ENCODE results near the gene ZBTB38. TPM values are rescaled to one million over a fixed set of nuclear protein-coding genes. Genes with fewer than 3 reads are reported as not detected.

ZBTB38 gene
- total RNA-seq, 1 donor, result 181 TPM

DNA sequence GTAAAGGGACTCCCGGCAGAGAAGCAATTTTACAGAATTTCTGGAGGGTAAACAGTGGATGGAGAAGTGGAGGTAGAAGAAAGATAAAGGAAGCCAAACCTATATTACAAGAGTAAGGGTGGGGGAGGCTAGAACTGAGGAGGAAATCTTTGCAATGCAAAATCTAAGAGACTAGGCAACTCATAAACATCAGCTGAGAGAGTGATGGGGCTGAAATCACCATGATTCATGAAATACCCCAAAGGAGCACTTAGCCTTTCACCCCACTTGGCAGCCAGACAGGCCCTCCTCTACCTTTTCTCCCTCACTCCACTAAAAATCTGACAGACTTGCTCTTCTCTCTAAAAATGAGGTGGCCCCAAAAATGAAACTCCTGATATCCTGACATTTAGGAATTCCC lies 19.5 kb upstream of the ZBTB38 start:
- Histone ChIP-seq H2AFZ (ENCODE audit: low read length) (peak overlapping the region; percentile 25), H3K4me1 (ENCODE audit: insufficient read depth, low read length) (peaks cover 29% of the 10 kb centered on the region), H3K4me3 (ENCODE audit: insufficient read depth, low read length) (no peak overlapping the region), H3K79me2 (ENCODE audit: insufficient read depth, low read length) (no peaks in the 10 kb centered on the region), H3K27me3 (ENCODE audit: insufficient read depth, low read length) (no peaks in the 10 kb centered on the region), H3K27ac (ENCODE audit: low read depth, low read length) (peak overlapping the region; percentile 60), H3K9me3 (ENCODE audit: low read depth, low read length) (no peaks in the 10 kb centered on the region), H3K36me3 (ENCODE audit: insufficient read depth, low read length) (no peaks in the 10 kb centered on the region), H3K4me2 (ENCODE audit: insufficient read depth, low read length) (peak overlapping the region; percentile 10), H4K20me1 (ENCODE audit: insufficient read depth, low read length) (no peaks in the 10 kb centered on the region)
- no peak for DNase-seq (ENCODE audit: insufficient read length, low spot score, missing footprints)
- TF ChIP-seq, protein P1, sequence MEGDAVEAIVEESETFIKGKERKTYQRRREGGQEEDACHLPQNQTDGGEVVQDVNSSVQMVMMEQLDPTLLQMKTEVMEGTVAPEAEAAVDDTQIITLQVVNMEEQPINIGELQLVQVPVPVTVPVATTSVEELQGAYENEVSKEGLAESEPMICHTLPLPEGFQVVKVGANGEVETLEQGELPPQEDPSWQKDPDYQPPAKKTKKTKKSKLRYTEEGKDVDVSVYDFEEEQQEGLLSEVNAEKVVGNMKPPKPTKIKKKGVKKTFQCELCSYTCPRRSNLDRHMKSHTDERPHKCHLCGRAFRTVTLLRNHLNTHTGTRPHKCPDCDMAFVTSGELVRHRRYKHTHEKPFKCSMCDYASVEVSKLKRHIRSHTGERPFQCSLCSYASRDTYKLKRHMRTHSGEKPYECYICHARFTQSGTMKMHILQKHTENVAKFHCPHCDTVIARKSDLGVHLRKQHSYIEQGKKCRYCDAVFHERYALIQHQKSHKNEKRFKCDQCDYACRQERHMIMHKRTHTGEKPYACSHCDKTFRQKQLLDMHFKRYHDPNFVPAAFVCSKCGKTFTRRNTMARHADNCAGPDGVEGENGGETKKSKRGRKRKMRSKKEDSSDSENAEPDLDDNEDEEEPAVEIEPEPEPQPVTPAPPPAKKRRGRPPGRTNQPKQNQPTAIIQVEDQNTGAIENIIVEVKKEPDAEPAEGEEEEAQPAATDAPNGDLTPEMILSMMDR (IDR thresholded peaks at IDR 0.05; ENCODE audit: extremely low read depth, low read depth, low read length), result no peak

DNA sequence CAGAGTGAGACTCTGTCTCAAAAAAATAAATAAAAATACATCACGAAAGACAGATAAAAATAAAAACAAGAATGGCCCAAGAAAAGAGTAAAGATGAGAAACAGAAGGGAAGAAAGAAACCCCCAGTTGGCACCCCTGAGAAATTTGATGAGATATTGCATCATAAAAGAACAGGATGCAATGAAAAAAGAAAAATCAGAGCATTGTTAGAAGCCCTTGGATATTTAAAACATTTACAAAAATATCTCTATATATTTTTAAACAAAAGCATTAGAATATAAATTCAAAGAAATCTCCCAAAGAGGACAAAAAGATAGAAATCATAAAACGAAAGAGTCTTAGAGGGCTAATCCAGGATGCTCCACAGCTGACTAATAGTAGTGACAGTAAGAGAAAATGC lies 18.6 kb upstream of the ZBTB38 start:
- Histone ChIP-seq H3K4me1 (ENCODE audit: insufficient read depth, low read length) (peaks cover 29% of the 10 kb centered on the region), H3K27me3 (ENCODE audit: insufficient read depth, low read length) (no peaks in the 10 kb centered on the region), H3K79me2 (ENCODE audit: insufficient read depth, low read length) (no peaks in the 10 kb centered on the region), H3K27ac (ENCODE audit: low read depth, low read length) (no peak overlapping the region), H4K20me1 (ENCODE audit: insufficient read depth, low read length) (no peaks in the 10 kb centered on the region), H3K4me3 (ENCODE audit: insufficient read depth, low read length) (no peak overlapping the region), H3K9me3 (ENCODE audit: low read depth, low read length) (no peaks in the 10 kb centered on the region), H3K4me2 (ENCODE audit: insufficient read depth, low read length) (no peak overlapping the region), H3K36me3 (ENCODE audit: insufficient read depth, low read length) (no peaks in the 10 kb centered on the region), H2AFZ (ENCODE audit: low read length) (no peak overlapping the region)
- DNase-seq (ENCODE audit: insufficient read length, low spot score, missing footprints), result no peak
- TF ChIP-seq, protein P1 (IDR thresholded peaks at IDR 0.05; ENCODE audit: extremely low read depth, low read depth, low read length), result no peak

DNA sequence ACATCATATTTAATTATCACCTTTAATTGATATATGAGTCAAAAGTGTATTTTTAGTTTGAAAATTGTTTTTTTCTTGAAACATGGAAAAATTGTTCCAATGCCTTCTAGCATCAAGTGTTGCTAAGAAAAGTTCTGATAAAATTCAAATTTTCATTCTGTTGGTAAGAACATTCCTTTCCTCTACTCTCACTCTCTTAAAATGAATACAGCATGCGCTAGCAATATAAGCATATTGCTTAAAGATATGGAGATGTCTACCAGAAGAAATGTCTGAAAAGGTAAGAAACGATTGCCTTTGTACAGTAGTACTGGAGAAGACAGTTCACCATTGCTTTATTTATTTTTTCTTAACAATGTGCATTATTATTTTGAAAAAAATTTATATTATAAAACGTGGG lies 17.6 kb upstream of the ZBTB38 start:
- H3K4me1 ChIP-seq (ENCODE audit: insufficient read depth, low read length), result peaks cover 29% of the 10 kb centered on the region
- TF ChIP-seq, protein P1 (IDR thresholded peaks at IDR 0.05; ENCODE audit: extremely low read depth, low read depth, low read length), result no peak
- H3K79me2 ChIP-seq (ENCODE audit: insufficient read depth, low read length), result no peaks in the 10 kb centered on the region
- no peaks in the 10 kb centered on the region for H3K9me3 ChIP-seq (ENCODE audit: low read depth, low read length)
- H4K20me1 ChIP-seq (ENCODE audit: insufficient read depth, low read length), result no peaks in the 10 kb centered on the region
- no peak overlapping the region for H3K27ac ChIP-seq (ENCODE audit: low read depth, low read length)
- no peak for DNase-seq (ENCODE audit: insufficient read length, low spot score, missing footprints)
- H3K36me3 ChIP-seq (ENCODE audit: insufficient read depth, low read length), result no peaks in the 10 kb centered on the region
- H3K27me3 ChIP-seq (ENCODE audit: insufficient read depth, low read length), result no peaks in the 10 kb centered on the region
- H3K4me3 ChIP-seq (ENCODE audit: insufficient read depth, low read length), result no peak overlapping the region
- H3K4me2 ChIP-seq (ENCODE audit: insufficient read depth, low read length), result no peak overlapping the region
- no peak overlapping the region for H2AFZ ChIP-seq (ENCODE audit: low read length)

DNA sequence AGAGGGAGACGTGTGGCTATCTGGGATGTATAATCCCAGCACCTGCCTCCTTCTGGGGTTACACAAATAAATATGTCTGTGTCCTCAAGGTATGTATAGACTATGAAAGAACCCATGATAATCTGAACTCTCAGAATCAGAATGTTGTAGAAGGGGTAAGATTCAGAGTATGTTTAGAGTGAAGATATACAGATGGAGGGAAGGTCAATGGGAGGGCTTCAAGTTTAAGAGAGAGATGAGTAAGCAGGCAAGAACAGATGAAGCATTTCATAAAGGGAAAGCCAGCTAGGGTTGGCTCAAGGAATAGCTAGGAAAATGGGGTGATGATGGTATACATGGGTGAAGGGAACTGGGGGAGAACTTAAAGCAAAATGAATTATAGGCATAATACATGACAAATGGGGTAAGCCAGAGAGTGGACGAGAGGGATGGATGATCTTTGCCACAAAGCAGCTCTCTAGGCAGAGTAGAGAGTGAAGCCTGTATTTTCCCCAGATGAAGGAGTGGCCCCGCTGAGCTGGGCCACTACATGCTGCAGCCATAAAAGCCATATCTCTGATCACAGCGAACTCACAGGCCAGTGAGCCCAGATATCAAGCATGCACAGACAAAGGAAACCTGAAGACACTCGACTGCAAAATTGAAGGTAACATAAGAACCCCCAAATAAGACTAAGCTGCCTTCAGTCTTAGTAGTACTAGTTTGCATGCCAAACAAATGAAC lies 15.9 kb upstream of the ZBTB38 start:
- DNase-seq (ENCODE audit: insufficient read length, low spot score, missing footprints), result peak; percentile 61
- Histone ChIP-seq H3K36me3 (ENCODE audit: insufficient read depth, low read length) (no peaks in the 10 kb centered on the region), H3K4me2 (ENCODE audit: insufficient read depth, low read length) (no peak overlapping the region), H3K79me2 (ENCODE audit: insufficient read depth, low read length) (no peaks in the 10 kb centered on the region), H3K27me3 (ENCODE audit: insufficient read depth, low read length) (no peaks in the 10 kb centered on the region), H3K4me3 (ENCODE audit: insufficient read depth, low read length) (no peak overlapping the region), H4K20me1 (ENCODE audit: insufficient read depth, low read length) (no peaks in the 10 kb centered on the region), H3K27ac (ENCODE audit: low read depth, low read length) (no peak overlapping the region), H3K9me3 (ENCODE audit: low read depth, low read length) (no peaks in the 10 kb centered on the region), H3K4me1 (ENCODE audit: insufficient read depth, low read length) (peaks cover 12% of the 10 kb centered on the region), H2AFZ (ENCODE audit: low read length) (peak overlapping the region; percentile 5)
- TF ChIP-seq, protein P1 (IDR thresholded peaks at IDR 0.05; ENCODE audit: extremely low read depth, low read depth, low read length), result no peak
